SJCRH30 (cell line): Measurements from ENCODE around the gene RNF149. TPM values are rescaled to one million over a fixed set of nuclear protein-coding genes. Genes with fewer than 3 reads are reported as not detected.
"Not testable (repeated sequence)": the region's sequence is repeated elsewhere in the genome, so short reads cannot be mapped to it uniquely, and the experiment has no call there.

ENCODE experiments used
- DNase-seq, 2 experiments: peaks; one replicate each; pipeline ENCODE4 v3.0.0-alpha.2; 2015 to 2020
- H3K27ac ChIP-seq: fragments of 250-450 bp; sonication (Bioruptor Pico); 2 replicates; pipeline ENCODE4 v1.5.1; 2020; ENCODE audit warnings: mild to moderate bottlenecking, moderate library complexity
- H3K27me3 ChIP-seq: fragments of 250-450 bp; sonication (Bioruptor Pico); 2 replicates; pipeline ENCODE4 v1.5.1; 2020; ENCODE audit warnings: mild to moderate bottlenecking, moderate library complexity
- H3K36me3 ChIP-seq: fragments of 250-450 bp; sonication (Bioruptor Pico); 2 replicates; pipeline ENCODE4 v1.5.1; 2020; ENCODE audit warnings: mild to moderate bottlenecking, moderate library complexity
- H3K4me1 ChIP-seq: fragments of 250-450 bp; sonication (Bioruptor Pico); 2 replicates; pipeline ENCODE4 v1.5.1; 2020; ENCODE audit warnings: mild to moderate bottlenecking, moderate library complexity
- H3K4me3 ChIP-seq: fragments of 250-450 bp; sonication (Bioruptor Pico); 2 replicates; pipeline ENCODE4 v1.5.1; 2020; ENCODE audit warnings: mild to moderate bottlenecking, moderate library complexity
- H3K9me3 ChIP-seq: fragments of 250-450 bp; sonication (Bioruptor Pico); replicated peaks from 2 replicates; pipeline ENCODE4 v1.5.1; 2020; ENCODE audit warnings: mild to moderate bottlenecking, moderate library complexity
- total RNA-seq: library from RNA; depleted of rRNA; stranded (reverse); fragments of >200 nt; shearing (Covaris generic); gene quantifications from 2 replicates; pipeline ENCODE4 v1.2.3, GENCODE V29; 2014

RNF149 gene
- total RNA-seq, 1 experiment from 2014 or later: 33.3 TPM

GRCh38 chr2:101341901-101342624 lies 33.6 kb upstream of the RNF149 start:
- Histone ChIP-seq H3K4me3 (peak overlapping the region; percentile 9; the same call in 1 of the 2 replicates), H3K36me3 (no peaks in the 10 kb centered on the region)
- DNase-seq: peak; percentile 67 to 93

DNA sequence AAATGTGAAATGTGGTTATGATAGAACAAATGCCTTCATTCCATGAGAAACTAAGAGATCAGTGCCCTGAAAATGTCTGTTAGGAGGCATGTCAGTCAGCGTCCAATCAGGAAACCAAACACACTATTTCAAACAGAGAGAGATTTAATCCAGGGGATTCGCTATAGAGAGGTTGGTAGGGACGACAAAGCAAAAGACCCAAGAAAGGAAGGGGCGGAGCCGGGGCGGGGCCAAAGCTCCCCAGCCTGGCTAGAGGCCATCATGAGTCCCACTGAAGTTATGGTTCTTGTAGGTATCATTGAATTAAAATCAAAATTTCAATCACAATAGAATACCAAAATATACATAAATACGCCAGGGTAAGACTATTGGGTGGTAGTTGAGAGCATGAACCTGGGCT lies 32.9 kb upstream of the RNF149 start:
- H3K36me3 ChIP-seq: no peaks in the 10 kb centered on the region
- peak; percentile 47 to 69 for DNase-seq
- H3K4me3 ChIP-seq: peak overlapping the region; percentile 26
- no peaks in the 10 kb centered on the region for H3K27me3 ChIP-seq
- no peaks in the 10 kb centered on the region for H3K9me3 ChIP-seq
- H3K4me1 ChIP-seq: no peaks in the 10 kb centered on the region
- H3K27ac ChIP-seq: no peak overlapping the region

More at GRCh38 chr2:101341901-101342624, 33.6 kb upstream of the RNF149 start:
- H3K27ac ChIP-seq: no peak overlapping the region
- H3K27me3 ChIP-seq: no peaks in the 10 kb centered on the region
- H3K4me1 ChIP-seq: no peaks in the 10 kb centered on the region
- no peaks in the 10 kb centered on the region for H3K9me3 ChIP-seq

- no peak overlapping the region for H3K27ac ChIP-seq
- no peaks in the 10 kb centered on the region; the same call in 1 of the 2 replicates for H3K27me3 ChIP-seq
- DNase-seq: no peak
- no peaks in the 10 kb centered on the region for H3K36me3 ChIP-seq
- H3K4me3 ChIP-seq: no peak overlapping the region
- H3K4me1 ChIP-seq: no peaks in the 10 kb centered on the region
- no peaks in the 10 kb centered on the region for H3K9me3 ChIP-seq
Measured at GRCh38 chr2:101340141-101340551, 31.6 kb upstream of the RNF149 start.

- no peak overlapping the region for H3K4me3 ChIP-seq
- no peak for DNase-seq
- H3K27me3 ChIP-seq: no peaks in the 10 kb centered on the region; the same call in 1 of the 2 replicates
- H3K9me3 ChIP-seq: no peaks in the 10 kb centered on the region
- no peaks in the 10 kb centered on the region for H3K36me3 ChIP-seq
- H3K4me1 ChIP-seq: no peaks in the 10 kb centered on the region
- no peak overlapping the region for H3K27ac ChIP-seq
Measured at GRCh38 chr2:101339266-101339880, 30.9 kb upstream of the RNF149 start.

GRCh38 chr2:101337877-101338276 lies 29.4 kb upstream of the RNF149 start:
- Histone ChIP-seq H3K4me3 (no peak overlapping the region), H3K27ac (no peak overlapping the region), H3K36me3 (no peaks in the 10 kb centered on the region), H3K27me3 (no peaks in the 10 kb centered on the region; the same call in 1 of the 2 replicates), H3K4me1 (no peaks in the 10 kb centered on the region), H3K9me3 (no peaks in the 10 kb centered on the region)
- DNase-seq: no peak

DNA sequence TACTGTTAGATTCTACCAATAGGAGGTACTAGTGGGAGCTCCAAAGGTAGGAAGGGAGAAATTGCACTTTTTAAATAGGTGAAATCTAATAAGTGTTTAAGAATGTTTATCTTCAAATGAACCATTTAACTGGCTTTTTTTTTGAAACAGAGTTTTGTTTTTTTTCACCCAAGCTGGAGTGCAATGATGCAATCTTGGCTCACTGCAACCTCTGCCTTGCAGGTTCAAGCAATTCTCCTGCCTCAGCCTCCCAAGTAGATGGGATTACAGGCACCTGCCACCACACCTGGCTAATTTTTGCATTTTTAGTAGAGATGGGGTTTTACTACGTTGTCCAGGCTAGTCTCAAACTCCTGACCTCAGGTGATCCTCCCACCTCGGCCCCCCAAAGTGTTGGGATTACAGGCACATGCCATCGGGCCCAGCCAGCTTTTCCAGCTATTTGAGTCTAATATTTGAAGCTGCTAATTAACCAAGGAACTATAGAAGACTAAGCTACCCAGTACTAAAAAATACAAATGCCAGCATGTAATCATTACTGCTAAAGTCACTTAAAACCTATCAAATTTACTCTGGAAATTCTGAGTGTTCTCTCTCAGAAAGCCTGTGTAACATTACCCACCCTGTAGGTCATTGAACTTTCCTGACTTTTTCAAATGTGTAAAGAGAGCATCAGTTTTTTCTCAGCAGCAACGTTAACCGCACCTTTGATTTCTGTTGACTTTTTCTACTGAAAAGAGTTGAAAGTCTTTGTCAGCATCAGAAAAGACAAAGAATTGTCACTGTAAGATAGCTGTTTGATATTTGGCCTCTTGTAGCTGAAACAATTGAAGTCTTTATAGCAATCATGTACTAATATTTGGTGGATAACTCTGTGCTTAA lies 24.6 kb upstream of the RNF149 start:
- no peak for DNase-seq
- Histone ChIP-seq H3K36me3 (no peaks in the 10 kb centered on the region), H3K9me3 (no peaks in the 10 kb centered on the region), H3K27me3 (no peaks in the 10 kb centered on the region; the same call in 1 of the 2 replicates), H3K4me1 (peaks cover 9% of the 10 kb centered on the region), H3K27ac (no peak overlapping the region), H3K4me3 (no peak overlapping the region)

- Histone ChIP-seq H3K27ac (no peak overlapping the region), H3K27me3 (no peaks in the 10 kb centered on the region; the same call in 1 of the 2 replicates), H3K4me3 (no peak overlapping the region), H3K4me1 (peaks cover 9% of the 10 kb centered on the region), H3K9me3 (0 out of 2 replicates have a peak, but pooled peaks cover under 1% of the 10 kb centered on the region), H3K36me3 (no peaks in the 10 kb centered on the region)
- no peak for DNase-seq
Measured at GRCh38 chr2:101331202-101331601, 22.7 kb upstream of the RNF149 start.

DNA sequence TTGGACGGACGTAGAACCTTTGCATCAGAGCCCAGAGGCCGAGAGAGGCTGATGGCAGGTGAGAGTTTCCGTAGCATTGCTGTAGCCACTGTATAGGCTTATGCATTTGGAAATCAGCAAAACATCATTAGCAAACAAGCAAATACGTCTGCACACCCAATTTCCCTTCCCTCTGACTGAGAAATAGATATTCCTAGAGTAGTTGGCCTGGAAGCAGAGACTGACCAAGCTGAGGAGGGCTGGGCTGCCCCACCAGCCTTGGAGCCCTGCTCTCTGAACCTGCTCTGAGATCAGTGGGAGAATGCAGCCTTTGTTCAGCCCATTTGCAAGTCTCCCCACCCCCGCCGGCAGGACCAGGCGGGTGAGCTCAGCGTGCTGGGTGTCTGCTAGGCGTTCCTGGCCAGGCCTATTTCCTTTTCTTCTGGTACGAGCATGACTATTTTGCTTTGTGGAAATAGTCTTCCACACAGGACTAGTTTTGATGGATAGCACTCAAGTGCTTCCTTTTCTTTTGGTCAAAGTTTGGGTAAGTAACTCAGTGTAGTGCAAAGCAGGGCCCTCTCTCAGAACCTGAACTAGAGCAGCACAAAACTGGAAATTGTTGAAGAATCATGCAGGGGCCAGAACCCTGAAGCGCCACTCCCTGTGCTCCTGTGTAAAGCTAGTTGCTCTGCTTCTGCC lies 21.9 kb upstream of the RNF149 start:
- DNase-seq: peak in 1 of 2 experiments; percentile 47
- no peaks in the 10 kb centered on the region; the same call in 1 of the 2 replicates for H3K27me3 ChIP-seq
- H3K4me3 ChIP-seq: no peak overlapping the region
- peaks cover 9% of the 10 kb centered on the region for H3K4me1 ChIP-seq
- no peak overlapping the region for H3K27ac ChIP-seq
- H3K9me3 ChIP-seq: peaks cover 7% of the 10 kb centered on the region; the same call in 1 of the 2 replicates
- no peaks in the 10 kb centered on the region for H3K36me3 ChIP-seq

DNA sequence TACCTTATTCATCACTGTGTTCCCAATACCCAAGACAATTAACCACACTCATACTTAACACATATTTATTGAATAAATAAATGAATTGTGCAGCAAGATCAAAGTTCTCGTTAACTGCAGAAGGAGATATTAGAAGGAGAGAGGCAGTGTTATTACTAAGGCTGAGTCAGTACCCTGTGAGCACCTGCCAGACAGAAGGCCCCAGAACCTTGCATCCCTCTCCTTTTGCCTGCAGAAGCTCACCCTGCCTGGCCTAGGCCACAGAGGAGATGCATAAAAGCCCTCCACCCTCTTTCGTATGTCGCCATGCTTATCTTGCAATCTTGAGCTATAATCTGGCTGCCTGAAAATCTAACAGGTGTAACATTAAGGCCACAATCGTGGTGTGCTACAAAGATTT lies 20.5 kb upstream of the RNF149 start:
- Histone ChIP-seq H3K27ac (peak overlapping the region; percentile 30; the same call in 1 of the 2 replicates), H3K4me3 (no peak overlapping the region), H3K4me1 (peaks cover 9% of the 10 kb centered on the region), H3K9me3 (peaks cover 7% of the 10 kb centered on the region; the same call in 1 of the 2 replicates), H3K36me3 (peaks cover 2% of the 10 kb centered on the region; the same call in 1 of the 2 replicates), H3K27me3 (no peaks in the 10 kb centered on the region)
- DNase-seq: no peak

GRCh38 chr2:101328474-101329007 lies 20.0 kb upstream of the RNF149 start:
- peak in 1 of 2 experiments; percentile 57 for DNase-seq
- no peaks in the 10 kb centered on the region for H3K27me3 ChIP-seq
- peaks cover 9% of the 10 kb centered on the region for H3K4me1 ChIP-seq
- no peak overlapping the region for H3K4me3 ChIP-seq
- peaks cover 2% of the 10 kb centered on the region; the same call in 1 of the 2 replicates for H3K36me3 ChIP-seq
- H3K27ac ChIP-seq: peak overlapping the region; percentile 30; the same call in 1 of the 2 replicates
- peaks cover 7% of the 10 kb centered on the region; the same call in 1 of the 2 replicates for H3K9me3 ChIP-seq

- peak overlapping the region; percentile 30; the same call in 1 of the 2 replicates for H3K27ac ChIP-seq
- H3K9me3 ChIP-seq: peaks cover 7% of the 10 kb centered on the region; the same call in 1 of the 2 replicates
- H3K36me3 ChIP-seq: peaks cover 2% of the 10 kb centered on the region; the same call in 1 of the 2 replicates
- no peaks in the 10 kb centered on the region for H3K27me3 ChIP-seq
- H3K4me1 ChIP-seq: peaks cover 9% of the 10 kb centered on the region
- no peak overlapping the region for H3K4me3 ChIP-seq
- no peak for DNase-seq
Measured at GRCh38 chr2:101327863-101328394, 19.4 kb upstream of the RNF149 start.

DNA sequence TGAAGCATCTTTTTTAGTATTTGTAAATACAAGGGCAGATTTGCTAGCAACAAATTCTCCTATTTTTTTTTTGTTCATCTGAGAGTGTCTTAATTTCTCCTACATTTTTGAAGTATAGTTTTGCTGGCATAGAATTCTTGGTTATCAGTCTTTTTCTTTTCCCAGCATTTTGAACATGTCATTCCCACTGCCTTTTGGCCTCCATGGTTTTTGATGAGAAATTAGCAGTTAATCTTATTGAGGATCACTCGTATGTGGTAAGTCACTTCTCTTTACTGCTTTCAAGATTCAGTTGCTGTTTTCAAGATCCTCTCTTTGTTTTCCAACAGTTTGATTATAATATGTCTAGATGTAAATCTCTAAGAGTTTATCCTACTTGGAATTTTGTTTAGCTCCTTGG lies 16.9 kb upstream of the RNF149 start:
- Histone ChIP-seq H3K4me1 (peaks cover 9% of the 10 kb centered on the region), H3K9me3 (peaks cover 7% of the 10 kb centered on the region; the same call in 1 of the 2 replicates), H3K4me3 (no peak overlapping the region), H3K27ac (no peak overlapping the region), H3K36me3 (peaks cover 2% of the 10 kb centered on the region; the same call in 1 of the 2 replicates), H3K27me3 (no peaks in the 10 kb centered on the region)
- DNase-seq: no peak

DNA sequence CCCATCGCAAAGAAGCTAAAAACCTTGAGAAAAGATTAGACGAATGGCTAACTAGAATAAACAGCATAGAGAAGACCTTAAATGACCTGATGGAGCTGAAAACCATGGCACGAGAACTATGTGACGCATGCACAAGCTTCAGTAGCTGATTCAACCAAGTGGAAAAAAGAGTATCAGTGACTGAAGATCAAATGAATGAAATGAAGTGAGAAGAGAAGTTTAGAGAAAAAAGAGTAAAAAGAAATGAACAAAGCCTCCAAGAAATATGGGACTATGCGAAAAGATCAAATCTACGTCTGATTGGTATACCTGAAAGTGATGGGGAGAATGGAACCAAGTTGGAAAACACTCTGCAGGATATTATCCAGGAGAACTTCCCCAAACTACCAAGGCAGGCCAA lies 8.1 kb upstream of the RNF149 start:
- H3K27me3 ChIP-seq, DNase-seq, H3K9me3 ChIP-seq, H3K4me3 ChIP-seq, H3K36me3 ChIP-seq, H3K27ac ChIP-seq, H3K4me1 ChIP-seq: not testable (repeated sequence)
